Cardiac muscle cell (in vitro differentiated cells and primary cell): ENCODE measurements around the gene RPS6KB2. TPM values are rescaled to one million over a fixed set of nuclear protein-coding genes. Genes with fewer than 3 reads are reported as not detected.
A peak's percentile ranks its signal among the peaks of the same experiment; 100 is the strongest.

Experiments used
- DNase-seq, 2 donors: peaks; one replicate each; pipeline versions ENCODE4 v3.0.0 to v3.0.0-alpha.2; 2010 to 2017; ENCODE audit warnings: low read depth in 1 of 2, low spot score in 1 of 2
- H3K27ac ChIP-seq: fragments of 200-600 bp; sonication (generic); 2 replicates; pipeline ENCODE4 v1.5.1; 2016
- H3K27me3 ChIP-seq: fragments of 200-600 bp; sonication (generic); 2 replicates; pipeline ENCODE4 v1.6.0; 2016; ENCODE audit warnings: control low read depth
- H3K36me3 ChIP-seq: fragments of 200-600 bp; sonication (generic); 2 replicates; pipeline ENCODE4 v1.5.1; 2016; ENCODE audit warnings: control low read depth
- H3K4me1 ChIP-seq: fragments of 200-600 bp; sonication (generic); 2 replicates; pipeline ENCODE4 v1.8.1; 2017; ENCODE audit warnings: low read depth, mild to moderate bottlenecking, mixed run types
- H3K4me3 ChIP-seq: fragments of 200-600 bp; sonication (generic); 2 replicates; pipeline ENCODE4 v1.5.1; 2016; ENCODE audit warnings: mild to moderate bottlenecking
- H3K9me3 ChIP-seq: fragments of 200-600 bp; sonication (generic); 2 replicates; pipeline ENCODE4 v1.5.1; 2017; ENCODE audit warnings: low read depth, mild to moderate bottlenecking, control low read depth
- CTCF ChIP-seq: IDR thresholded peaks from 2 replicates; pipeline ENCODE4 v1.5.1; 2012; ENCODE audit warnings: low read depth, mild to moderate bottlenecking, low read length
- polyA plus RNA-seq: library from polyadenylated mRNA; unstranded; fragments of >200 nt; fragmentation: Nextera tagmentation; extraction: Ambion mirVana; gene quantifications from 2 replicates; pipeline ENCODE4 v1.2.1, GENCODE V29; 2016
- total RNA-seq: library from RNA; depleted of rRNA; stranded (reverse); fragments of >200 nt; gene quantifications from 2 replicates; pipeline ENCODE4 v1.2.3, GENCODE V29; 2016

The RPS6KB2 gene
- total and polyA plus RNA-seq, 2 experiments from 2014 or later: 92.5 to 97.0 TPM

- Histone ChIP-seq H3K36me3 (peaks cover 22% of the 10 kb centered on the region), H3K4me3 (no peak overlapping the region), H3K27ac (no peak overlapping the region)
Observed at GRCh38 chr11:67434395-67434881, 6.1 kb downstream of the RPS6KB2 start.

GRCh38 chr11:67435031-67435726 is 6.9 kb downstream of the RPS6KB2 start:
- no peaks in the 10 kb centered on the region for H3K27me3 ChIP-seq
- no peak for TF ChIP-seq CTCF
- peak overlapping the region; percentile 55 for H3K27ac ChIP-seq
- no peak overlapping the region for H3K4me3 ChIP-seq
- H3K9me3 ChIP-seq: no peaks in the 10 kb centered on the region
- H3K36me3 ChIP-seq: peaks cover 22% of the 10 kb centered on the region
- no peaks in the 10 kb centered on the region for H3K4me1 ChIP-seq
- DNase-seq: no peak

More at GRCh38 chr11:67434395-67434881, 6.1 kb downstream of the RPS6KB2 start:
- no peaks in the 10 kb centered on the region for H3K4me1 ChIP-seq
- H3K9me3 ChIP-seq: no peaks in the 10 kb centered on the region
- no peak for DNase-seq
- TF ChIP-seq CTCF: no peak
- no peaks in the 10 kb centered on the region for H3K27me3 ChIP-seq

GRCh38 chr11:67435727-67436458 is 7.6 kb downstream of the RPS6KB2 start:
- TF ChIP-seq CTCF: no peak
- H3K9me3 ChIP-seq: no peaks in the 10 kb centered on the region
- H3K27me3 ChIP-seq: no peaks in the 10 kb centered on the region
- no peak overlapping the region for H3K4me3 ChIP-seq
- peak overlapping the region; percentile 55 for H3K27ac ChIP-seq
- H3K36me3 ChIP-seq: peaks cover 22% of the 10 kb centered on the region
- no peak for DNase-seq
- no peaks in the 10 kb centered on the region for H3K4me1 ChIP-seq

GRCh38 chr11:67436459-67437081 is 8.3 kb downstream of the RPS6KB2 start:
- Histone ChIP-seq H3K9me3 (no peaks in the 10 kb centered on the region), H3K4me3 (no peak overlapping the region), H3K4me1 (no peaks in the 10 kb centered on the region), H3K27me3 (no peaks in the 10 kb centered on the region), H3K27ac (peak overlapping the region; percentile 55), H3K36me3 (peaks cover 17% of the 10 kb centered on the region)
- DNase-seq: peak in 1 of 2 donors; percentile 22
- TF ChIP-seq CTCF: no peak

- H3K27ac ChIP-seq: peak within 1 kb of the TSS; percentile 39
- no peak within 1 kb of the TSS for H3K4me3 ChIP-seq
Observed at GRCh38 chr11:67437082-67437808, 9.0 kb downstream of the RPS6KB2 start, which contains the start of gene PTPRCAP. PTPRCAP (minus strand) TSS chr11:67437682; CDS start chr11:67437619, 63 bp downstream.

More at GRCh38 chr11:67437082-67437808, 9.0 kb downstream of the RPS6KB2 start, which contains the start of gene PTPRCAP:
- no peaks in the 10 kb centered on the region for H3K9me3 ChIP-seq
- H3K27me3 ChIP-seq: no peaks in the 10 kb centered on the region
- H3K36me3 ChIP-seq: peaks cover 13% of the 10 kb centered on the region
- H3K4me1 ChIP-seq: no peaks in the 10 kb centered on the region
- TF ChIP-seq CTCF: no peak
- peak in 1 of 2 donors; percentile 23 for DNase-seq
